ENCODE measurements around the gene ZDHHC14. TPM values are rescaled to one million over a fixed set of nuclear protein-coding genes. Genes with fewer than 3 reads are reported as not detected.

ZDHHC14 gene
- total RNA-seq, 4 donors from 2014 or later: 9.1 to 20.6 (median 12.5) TPM

DNA sequence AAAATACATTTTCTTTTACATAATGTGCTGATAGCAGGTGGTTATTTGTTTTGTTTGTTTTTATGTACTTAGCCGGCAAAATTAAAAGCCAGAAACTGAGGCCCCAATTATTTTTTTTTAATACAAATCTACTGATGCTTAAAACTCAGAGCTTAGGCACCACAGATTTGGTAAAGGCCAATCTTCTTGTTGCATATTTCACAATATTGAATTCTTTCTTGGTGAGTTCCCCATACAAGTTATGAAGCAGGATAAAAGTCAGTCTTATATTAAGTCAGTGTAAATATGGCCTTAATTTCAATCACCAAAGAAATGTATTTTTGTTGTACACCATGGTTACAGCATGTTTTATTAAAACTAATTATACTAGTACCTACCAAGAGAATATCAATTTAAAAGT is 16.3 kb upstream of the ZDHHC14 start:
- Histone ChIP-seq H3K36me3 (no peaks in the 10 kb centered on the region), H3K4me3 (no peak overlapping the region), H3K9me3 (no peaks in the 10 kb centered on the region), H3K27me3 (no peaks in the 10 kb centered on the region), H3K4me1 (peaks cover 0 to 7% (median 6%) of the 10 kb centered on the region in 4 donors), H3K27ac (no peak overlapping the region)
- no peak for DNase-seq
- no peak for TF ChIP-seq CTCF (IDR thresholded peaks at IDR 0.05)
- no peak for TF ChIP-seq POLR2A (IDR thresholded peaks at IDR 0.05)

GRCh38 chr6:157366648-157367047 is 14.3 kb upstream of the ZDHHC14 start:
- Histone ChIP-seq H3K4me3 (no peak overlapping the region), H3K36me3 (no peaks in the 10 kb centered on the region), H3K4me1 (peaks cover 0 to 8% (median 6%) of the 10 kb centered on the region in 4 donors), H3K9me3 (no peaks in the 10 kb centered on the region), H3K27ac (no peak overlapping the region), H3K27me3 (no peaks in the 10 kb centered on the region)
- TF ChIP-seq CTCF (IDR thresholded peaks at IDR 0.05) (no peak), POLR2A (IDR thresholded peaks at IDR 0.05) (no peak)
- DNase-seq: no peak

DNA sequence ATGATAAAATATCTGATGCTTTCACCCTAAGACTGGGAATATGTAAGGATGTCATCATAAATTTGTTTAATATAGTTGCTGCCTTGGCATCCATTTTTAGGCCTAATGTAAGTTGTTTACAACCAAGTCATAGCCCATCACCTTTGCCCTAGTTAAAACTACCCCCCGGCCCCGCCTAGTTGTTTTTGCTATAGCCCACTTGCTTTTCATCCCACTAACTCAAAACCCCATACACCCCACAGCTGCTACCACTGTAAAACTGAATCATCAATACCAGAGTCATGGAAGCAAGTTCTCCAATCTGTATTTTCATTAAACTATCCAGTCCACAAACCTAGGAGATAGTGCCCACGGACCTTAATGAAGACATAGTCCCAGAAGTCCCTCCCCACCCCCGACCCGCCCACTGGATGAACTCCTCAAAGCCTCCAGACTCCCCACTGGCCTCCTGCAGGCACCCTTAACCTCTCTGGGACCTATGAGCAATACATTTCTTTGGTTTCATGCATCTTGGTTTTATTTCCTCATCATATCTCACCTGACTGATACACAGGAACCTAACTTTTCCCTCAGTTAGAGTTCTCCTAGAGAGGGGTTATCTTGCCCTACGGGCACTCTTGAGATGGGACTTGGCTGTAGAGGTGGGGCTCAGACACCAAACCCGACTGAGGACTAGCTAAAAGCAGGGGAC is 12.5 kb upstream of the ZDHHC14 start:
- Histone ChIP-seq H3K27ac (no peak overlapping the region), H3K36me3 (no peaks in the 10 kb centered on the region), H3K27me3 (no peaks in the 10 kb centered on the region), H3K9me3 (no peaks in the 10 kb centered on the region), H3K4me3 (no peak overlapping the region), H3K4me1 (peaks cover 0 to 8% (median 6%) of the 10 kb centered on the region in 4 donors)
- no peak for DNase-seq
- TF ChIP-seq POLR2A (IDR thresholded peaks at IDR 0.05) (no peak), CTCF (IDR thresholded peaks at IDR 0.05) (no peak)

- H3K27me3 ChIP-seq: no peaks in the 10 kb centered on the region
- no peaks in the 10 kb centered on the region for H3K9me3 ChIP-seq
- no peak overlapping the region for H3K27ac ChIP-seq
- H3K36me3 ChIP-seq: no peaks in the 10 kb centered on the region
- no peak for DNase-seq
- no peak overlapping the region for H3K4me3 ChIP-seq
- peaks cover 0 to 8% (median 6%) of the 10 kb centered on the region in 4 donors for H3K4me1 ChIP-seq
- TF ChIP-seq CTCF (IDR thresholded peaks at IDR 0.05) (no peak), POLR2A (IDR thresholded peaks at IDR 0.05) (no peak)
Measured at GRCh38 chr6:157370755-157371154, 10.2 kb upstream of the ZDHHC14 start.

- TF ChIP-seq CTCF (IDR thresholded peaks at IDR 0.05) (no peak), POLR2A (IDR thresholded peaks at IDR 0.05) (no peak)
- H3K9me3 ChIP-seq: no peaks in the 10 kb centered on the region
- no peaks in the 10 kb centered on the region for H3K27me3 ChIP-seq
- peaks cover 0 to 8% (median 6%) of the 10 kb centered on the region in 4 donors for H3K4me1 ChIP-seq
- no peak for DNase-seq
- no peak overlapping the region for H3K27ac ChIP-seq
- H3K36me3 ChIP-seq: no peaks in the 10 kb centered on the region
- no peak overlapping the region for H3K4me3 ChIP-seq
Measured at GRCh38 chr6:157372501-157373280, 8.3 kb upstream of the ZDHHC14 start.

Data from Peyer's patch (tissue), 4 donors.